Subcutaneous adipose tissue (tissue), 4 donors: ENCODE data around the gene NMNAT1. TPM values are rescaled to one million over a fixed set of nuclear protein-coding genes. Genes with fewer than 3 reads are reported as not detected.

Experiments used
- total RNA-seq, 4 donors: library from RNA; depleted of rRNA; stranded (reverse); fragments of >200 nt; gene quantifications; one replicate each; pipeline ENCODE4 v1.1.0, GENCODE V29; 2016
- TF ChIP-seq, protein P1 (sequence below): fragments of 450-650 bp; IDR thresholded peaks from one replicate; pipeline ENCODE4 v1.5.1; 2016; ENCODE audit warnings: low read depth, mild to moderate bottlenecking, control low read depth, antibody characterized with exemption, moderate library complexity

NMNAT1 gene
- total RNA-seq, 4 donors from 2014 or later: 5.8 to 7.5 (median 6.5) TPM

- TF ChIP-seq, protein P1, sequence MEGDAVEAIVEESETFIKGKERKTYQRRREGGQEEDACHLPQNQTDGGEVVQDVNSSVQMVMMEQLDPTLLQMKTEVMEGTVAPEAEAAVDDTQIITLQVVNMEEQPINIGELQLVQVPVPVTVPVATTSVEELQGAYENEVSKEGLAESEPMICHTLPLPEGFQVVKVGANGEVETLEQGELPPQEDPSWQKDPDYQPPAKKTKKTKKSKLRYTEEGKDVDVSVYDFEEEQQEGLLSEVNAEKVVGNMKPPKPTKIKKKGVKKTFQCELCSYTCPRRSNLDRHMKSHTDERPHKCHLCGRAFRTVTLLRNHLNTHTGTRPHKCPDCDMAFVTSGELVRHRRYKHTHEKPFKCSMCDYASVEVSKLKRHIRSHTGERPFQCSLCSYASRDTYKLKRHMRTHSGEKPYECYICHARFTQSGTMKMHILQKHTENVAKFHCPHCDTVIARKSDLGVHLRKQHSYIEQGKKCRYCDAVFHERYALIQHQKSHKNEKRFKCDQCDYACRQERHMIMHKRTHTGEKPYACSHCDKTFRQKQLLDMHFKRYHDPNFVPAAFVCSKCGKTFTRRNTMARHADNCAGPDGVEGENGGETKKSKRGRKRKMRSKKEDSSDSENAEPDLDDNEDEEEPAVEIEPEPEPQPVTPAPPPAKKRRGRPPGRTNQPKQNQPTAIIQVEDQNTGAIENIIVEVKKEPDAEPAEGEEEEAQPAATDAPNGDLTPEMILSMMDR: no peak
Measured at GRCh38 chr1:9904596-9904995, 38.7 kb upstream of the NMNAT1 start.

DNA sequence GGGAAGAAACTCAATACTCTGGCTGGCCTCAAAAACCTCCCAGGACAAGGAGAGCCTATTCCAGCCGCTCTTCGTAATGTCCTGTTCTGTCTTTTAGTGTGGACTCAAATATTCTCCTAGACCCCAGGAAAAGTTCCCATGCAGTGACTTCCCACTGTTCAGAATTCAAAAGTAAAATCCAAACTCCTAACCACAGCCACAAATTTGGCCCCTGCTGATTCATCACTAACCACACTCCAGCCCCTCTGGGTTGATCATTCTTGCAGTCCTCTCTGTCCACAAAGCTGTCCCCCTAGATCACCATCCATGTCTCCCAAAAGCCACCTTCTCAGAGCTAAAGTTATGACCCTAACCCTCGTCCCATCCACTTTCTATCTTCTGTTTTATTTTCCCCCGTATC, 38.3 kb upstream of the NMNAT1 start:
- TF ChIP-seq, protein P1: no peak

- TF ChIP-seq, protein P1: no peak
Measured at GRCh38 chr1:9906466-9906865, 36.8 kb upstream of the NMNAT1 start.

DNA sequence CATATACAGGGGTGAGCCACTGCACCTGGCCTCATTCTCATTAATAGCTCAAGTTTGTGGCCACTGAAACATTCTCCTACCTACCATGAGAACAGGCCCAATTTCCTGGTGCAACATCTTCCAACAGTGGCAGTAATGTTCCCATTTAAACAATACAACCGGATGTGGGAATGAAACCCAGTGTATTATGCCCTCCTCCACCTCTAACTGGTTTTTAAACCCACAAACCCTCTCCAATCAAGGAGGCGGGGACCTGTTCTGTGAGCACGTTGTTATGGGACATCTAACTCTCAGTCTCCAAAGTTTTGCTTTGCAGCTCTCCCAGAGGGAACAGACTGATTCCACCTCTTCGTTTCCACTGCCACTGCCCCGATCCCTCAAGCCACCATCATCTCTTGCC, 35.8 kb upstream of the NMNAT1 start:
- TF ChIP-seq, protein P1: no peak

GRCh38 chr1:9908871-9909233, 34.4 kb upstream of the NMNAT1 start:
- TF ChIP-seq, protein P1: no peak

DNA sequence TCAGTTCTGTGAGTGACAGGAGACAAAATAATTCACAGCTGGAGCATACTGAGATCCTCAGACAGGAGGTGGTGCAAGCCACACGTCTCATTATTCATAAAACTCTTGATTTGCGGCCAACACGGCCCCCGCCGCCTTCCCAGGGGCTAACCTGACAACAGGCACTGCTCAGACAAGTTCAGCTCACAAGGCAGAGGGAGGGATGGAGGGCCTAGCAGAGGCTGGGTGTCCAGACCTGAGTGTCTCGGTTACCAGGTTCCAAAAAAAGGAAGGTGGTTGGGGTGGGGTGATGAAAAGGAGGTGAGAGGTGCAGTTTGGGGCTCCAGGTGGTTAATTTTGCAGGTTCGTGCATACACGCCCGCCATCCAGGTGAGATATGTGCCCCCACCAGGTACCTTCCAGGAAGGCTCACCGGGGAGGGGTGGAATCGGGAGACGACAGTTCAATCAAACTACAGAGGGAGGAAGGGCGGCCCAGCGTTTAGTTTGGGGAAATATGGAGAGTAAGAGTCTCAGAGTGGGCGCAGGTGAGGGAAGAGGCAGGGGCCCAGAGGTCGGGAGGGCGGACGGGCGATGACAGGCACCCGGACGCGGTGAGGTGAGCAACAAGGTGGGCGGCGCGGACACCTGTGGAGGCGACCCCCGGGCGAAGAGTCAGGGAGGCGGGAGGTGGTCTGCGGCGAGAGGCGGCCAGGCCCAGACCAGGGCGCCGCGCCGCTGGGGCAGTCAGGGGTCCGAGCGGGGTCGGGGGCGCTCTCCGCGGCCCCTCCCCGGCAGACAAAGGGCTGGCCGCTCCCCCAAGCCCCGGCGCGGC, 33.8 kb upstream of the NMNAT1 start:
- TF ChIP-seq, protein P1: no peak

DNA sequence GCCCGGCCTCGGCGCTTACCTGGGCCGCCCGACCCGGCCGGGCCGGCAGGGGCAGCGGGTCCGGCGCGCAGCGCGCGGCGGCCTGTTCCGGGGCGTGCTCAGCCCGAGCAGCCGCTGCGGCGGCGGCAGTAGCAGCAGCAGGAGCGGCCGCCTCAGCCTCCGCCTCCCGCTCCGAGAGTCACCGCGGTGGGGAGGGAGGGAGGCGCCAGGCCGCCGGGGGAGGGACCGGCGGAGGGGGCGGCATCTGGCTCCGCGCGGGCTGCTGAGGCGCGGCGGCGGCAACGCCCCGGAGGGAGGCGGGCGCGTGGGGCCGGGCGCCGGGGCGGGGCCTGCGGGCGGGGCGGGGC, 33.2 kb upstream of the NMNAT1 start, which contains the start of gene CTNNBIP1:
Gene CTNNBIP1, minus strand, starts transcription at position 194 of the 347 bp plus-strand sequence. CDS start 38,205 bp downstream, outside the sequence.
- TF ChIP-seq, protein P1: no peak
